ENCODE results near the gene ALB. TPM values are rescaled to one million over a fixed set of nuclear protein-coding genes. Genes with fewer than 3 reads are reported as not detected.

The ALB gene
- total RNA-seq, 2 donors from 2014 or later: 391 to 538 TPM

- Histone ChIP-seq H3K9me3 (no peaks in the 10 kb centered on the region), H3K4me1 (peaks cover 40% of the 10 kb centered on the region), H3K27ac (no peak overlapping the region), H3K36me3 (replicated peaks in 1 of 2; ENCODE audit: insufficient read depth in 1 of 2, low read depth in 2 of 2) (no peaks in the 10 kb centered on the region), H3K27me3 (no peaks in the 10 kb centered on the region), H3K4me3 (no peak overlapping the region)
- DNase-seq (no peak), ATAC-seq (no peak)
- intact Hi-C loops (cut with DNase I): no loop called here
- 91 to 97% methylated on average over 1 of the region's 1 CpG for WGBS, 2 donors
- no peak for TF ChIP-seq POLR2A (IDR thresholded peaks at IDR 0.05)
- TF ChIP-seq, protein P1, sequence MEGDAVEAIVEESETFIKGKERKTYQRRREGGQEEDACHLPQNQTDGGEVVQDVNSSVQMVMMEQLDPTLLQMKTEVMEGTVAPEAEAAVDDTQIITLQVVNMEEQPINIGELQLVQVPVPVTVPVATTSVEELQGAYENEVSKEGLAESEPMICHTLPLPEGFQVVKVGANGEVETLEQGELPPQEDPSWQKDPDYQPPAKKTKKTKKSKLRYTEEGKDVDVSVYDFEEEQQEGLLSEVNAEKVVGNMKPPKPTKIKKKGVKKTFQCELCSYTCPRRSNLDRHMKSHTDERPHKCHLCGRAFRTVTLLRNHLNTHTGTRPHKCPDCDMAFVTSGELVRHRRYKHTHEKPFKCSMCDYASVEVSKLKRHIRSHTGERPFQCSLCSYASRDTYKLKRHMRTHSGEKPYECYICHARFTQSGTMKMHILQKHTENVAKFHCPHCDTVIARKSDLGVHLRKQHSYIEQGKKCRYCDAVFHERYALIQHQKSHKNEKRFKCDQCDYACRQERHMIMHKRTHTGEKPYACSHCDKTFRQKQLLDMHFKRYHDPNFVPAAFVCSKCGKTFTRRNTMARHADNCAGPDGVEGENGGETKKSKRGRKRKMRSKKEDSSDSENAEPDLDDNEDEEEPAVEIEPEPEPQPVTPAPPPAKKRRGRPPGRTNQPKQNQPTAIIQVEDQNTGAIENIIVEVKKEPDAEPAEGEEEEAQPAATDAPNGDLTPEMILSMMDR (IDR thresholded peaks at IDR 0.05): no peak
These were observed 2.4 kb downstream of the ALB start for GRCh38 chr4:73406548-73406875.

DNA sequence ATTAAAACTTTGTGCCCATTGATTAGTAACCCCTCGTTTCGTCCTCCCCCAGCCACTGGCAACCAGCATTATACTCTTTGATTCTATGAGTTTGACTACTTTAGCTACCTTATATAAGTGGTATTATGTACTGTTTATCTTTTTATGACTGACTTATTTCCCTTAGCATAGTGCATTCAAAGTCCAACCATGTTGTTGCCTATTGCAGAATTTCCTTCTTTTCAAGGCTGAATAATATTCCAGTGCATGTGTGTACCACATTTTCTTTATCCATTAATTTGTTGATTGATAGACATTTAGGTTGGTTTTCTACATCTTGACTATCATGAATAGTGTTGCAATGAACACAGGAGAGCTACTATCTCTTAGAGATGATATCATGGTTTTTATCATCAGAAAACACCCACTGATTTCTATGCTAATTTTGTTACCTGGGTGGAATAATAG, 3.2 kb downstream of the ALB start:
- no peaks in the 10 kb centered on the region for H3K9me3 ChIP-seq
- H3K4me1 ChIP-seq: peaks cover 47% of the 10 kb centered on the region
- TF ChIP-seq POLR2A (IDR thresholded peaks at IDR 0.05): no peak
- TF ChIP-seq, protein P1 (IDR thresholded peaks at IDR 0.05): no peak
- DNase-seq: no peak
- 94 to 95% methylated on average over 2 of the region's 2 CpGs for WGBS, 2 donors
- H3K27me3 ChIP-seq: no peaks in the 10 kb centered on the region
- H3K36me3 ChIP-seq (replicated peaks in 1 of 2; ENCODE audit: insufficient read depth in 1 of 2, low read depth in 2 of 2): no peaks in the 10 kb centered on the region
- H3K4me3 ChIP-seq: no peak overlapping the region
- no peak for ATAC-seq
- intact Hi-C loops (cut with DNase I): no loop called here
- no peak overlapping the region for H3K27ac ChIP-seq

DNA sequence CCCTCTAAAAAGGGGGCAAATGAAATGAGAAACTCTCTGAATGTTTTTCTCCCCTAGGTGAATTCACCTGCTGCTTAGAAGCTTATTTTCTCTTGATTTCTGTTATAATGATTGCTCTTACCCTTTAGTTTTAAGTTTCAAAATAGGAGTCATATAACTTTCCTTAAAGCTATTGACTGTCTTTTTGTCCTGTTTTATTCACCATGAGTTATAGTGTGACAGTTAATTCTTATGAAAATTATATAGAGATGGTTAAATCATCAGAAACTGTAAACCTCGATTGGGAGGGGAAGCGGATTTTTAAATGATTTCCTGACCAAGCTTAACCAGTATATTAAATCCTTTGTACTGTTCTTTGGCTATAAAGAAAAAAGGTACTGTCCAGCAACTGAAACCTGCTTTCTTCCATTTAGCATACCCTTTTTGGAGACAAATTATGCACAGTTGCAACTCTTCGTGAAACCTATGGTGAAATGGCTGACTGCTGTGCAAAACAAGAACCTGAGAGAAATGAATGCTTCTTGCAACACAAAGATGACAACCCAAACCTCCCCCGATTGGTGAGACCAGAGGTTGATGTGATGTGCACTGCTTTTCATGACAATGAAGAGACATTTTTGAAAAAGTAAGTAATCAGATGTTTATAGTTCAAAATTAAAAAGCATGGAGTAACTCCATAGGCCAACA, 4.2 kb downstream of the ALB start:
- DNase-seq: no peak
- no peaks in the 10 kb centered on the region for H3K27me3 ChIP-seq
- WGBS, 2 donors: 61 to 69% methylated on average over 4 of the region's 4 CpGs
- no peak overlapping the region for H3K4me3 ChIP-seq
- intact Hi-C loops (cut with DNase I): no loop called here
- no peak for TF ChIP-seq POLR2A (IDR thresholded peaks at IDR 0.05)
- TF ChIP-seq, protein P1 (IDR thresholded peaks at IDR 0.05): no peak
- ATAC-seq: no peak
- peaks cover 39% of the 10 kb centered on the region for H3K4me1 ChIP-seq
- peaks cover 0 to 2% of the 10 kb centered on the region in 2 donors for H3K36me3 ChIP-seq (replicated peaks in 1 of 2; ENCODE audit: insufficient read depth in 1 of 2, low read depth in 2 of 2)
- no peak overlapping the region for H3K27ac ChIP-seq
- no peaks in the 10 kb centered on the region for H3K9me3 ChIP-seq

DNA sequence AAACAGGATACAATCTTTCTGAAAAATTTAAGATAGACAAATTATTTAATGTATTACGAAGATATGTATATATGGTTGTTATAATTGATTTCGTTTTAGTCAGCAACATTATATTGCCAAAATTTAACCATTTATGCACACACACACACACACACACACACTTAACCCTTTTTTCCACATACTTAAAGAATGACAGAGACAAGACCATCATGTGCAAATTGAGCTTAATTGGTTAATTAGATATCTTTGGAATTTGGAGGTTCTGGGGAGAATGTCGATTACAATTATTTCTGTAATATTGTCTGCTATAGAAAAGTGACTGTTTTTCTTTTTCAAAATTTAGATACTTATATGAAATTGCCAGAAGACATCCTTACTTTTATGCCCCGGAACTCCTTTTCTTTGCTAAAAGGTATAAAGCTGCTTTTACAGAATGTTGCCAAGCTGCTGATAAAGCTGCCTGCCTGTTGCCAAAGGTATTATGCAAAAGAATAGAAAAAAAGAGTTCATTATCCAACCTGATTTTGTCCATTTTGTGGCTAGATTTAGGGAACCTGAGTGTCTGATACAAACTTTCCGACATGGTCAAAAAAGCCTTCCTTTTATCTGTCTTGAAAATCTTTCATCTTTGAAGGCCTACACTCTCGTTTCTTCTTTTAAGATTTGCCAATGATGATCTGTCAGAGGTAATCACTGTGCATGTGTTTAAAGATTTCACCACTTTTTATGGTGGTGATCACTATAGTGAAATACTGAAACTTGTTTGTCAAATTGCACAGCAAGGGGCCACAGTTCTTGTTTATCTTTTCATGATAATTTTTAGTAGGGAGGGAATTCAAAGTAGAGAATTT, 5.2 kb downstream of the ALB start:
- no peak for DNase-seq
- Histone ChIP-seq H3K9me3 (no peaks in the 10 kb centered on the region), H3K27me3 (no peaks in the 10 kb centered on the region), H3K4me3 (no peak overlapping the region), H3K36me3 (replicated peaks in 1 of 2; ENCODE audit: insufficient read depth in 1 of 2, low read depth in 2 of 2) (peaks cover 0 to 5% of the 10 kb centered on the region in 2 donors), H3K27ac (no peak overlapping the region), H3K4me1 (peaks cover 33% of the 10 kb centered on the region)
- ATAC-seq: no peak
- intact Hi-C loops (cut with DNase I): no loop called here
- WGBS, 2 donors: 39 to 44% methylated on average over 6 of the region's 6 CpGs
- TF ChIP-seq POLR2A (IDR thresholded peaks at IDR 0.05): no peak
- TF ChIP-seq, protein P1 (IDR thresholded peaks at IDR 0.05): no peak

Measured in body of pancreas (tissue), 4 donors.